HepG2 (cell line): ENCODE data around the gene CACNA1G. TPM values are rescaled to one million over a fixed set of nuclear protein-coding genes. Genes with fewer than 3 reads are reported as not detected.

Experiments
- ATAC-seq: fragments of 200-7000 bp; cut with Tn5 transposase; 3 replicates; pipeline ENCODE4 v1.9.1; 2020; ENCODE audit warnings: mild to moderate bottlenecking, moderate library complexity
- BruUV-seq: library from RNA; stranded (reverse); fragments of 400-500 nt; replicated peaks from 2 replicates; lab custom pipeline; 2021; lab: Mats Ljungman, UMichigan
- CTCF ChIA-PET: fragments of 300-600 bp; formaldehyde crosslinking; extraction: SDS; loops from one replicate; lab custom pipeline; 2021; ENCODE audit warnings: low total read pairs, inconsistent platforms, low intra/inter-chr PET ratio; lab: Yijun Ruan, JAX
- POLR2A ChIA-PET: fragments of 350-600 bp; sonication (Branson Sonifier 250); formaldehyde crosslinking; loops from one replicate; lab custom pipeline; 2020; ENCODE audit warnings: antibody characterized with exemption, inconsistent platforms; lab: Yijun Ruan, JAX
- DNase-seq: peaks from one replicate; pipeline ENCODE4 v3.0.0-alpha.2; 2015; ENCODE audit warnings: low spot score
- FAIRE-seq: peaks from 3 replicates; lab custom pipeline; 2011; peaks lifted over from hg19 to GRCh38; lab: Jason Lieb, UNC
- H2AFZ ChIP-seq: one replicate; pipeline ENCODE4 v1.6.1; 2011; ENCODE audit warnings: low read length, inconsistent platforms
- H3K27ac ChIP-seq: fragments of 300-600 bp; 3 replicates; pipeline ENCODE4 v1.8.0; 2011; ENCODE audit warnings: mixed run types, mild to moderate bottlenecking, mixed read lengths, low read length, inconsistent platforms; ENCODE audit not compliant: insufficient read depth; ENCODE audit errors: extremely low read length
- H3K27me3 ChIP-seq, 2 experiments: fragments of 200-600 bp in 1 of 2; 2 replicates in 1 of 2; 3 replicates in 1 of 2; pipeline versions ENCODE4 v1.6.0 to v1.8.0; 2011; ENCODE audit warnings: low read length in 2 of 2, mild to moderate bottlenecking in 2 of 2, moderate library complexity in 2 of 2, inconsistent platforms in 1 of 2; ENCODE audit not compliant: insufficient read depth in 2 of 2, control insufficient read depth in 1 of 2
- H3K36me3 ChIP-seq, 2 experiments: fragments of 200-600 bp in 1 of 2; replicated peaks in 1 of 2; 2 replicates in 1 of 2; 3 replicates in 1 of 2; pipeline versions ENCODE4 v1.5.1 to v1.8.0; 2011; ENCODE audit warnings: low read length in 2 of 2, inconsistent platforms in 1 of 2; ENCODE audit not compliant: insufficient read depth in 2 of 2, control insufficient read depth in 1 of 2
- H3K4me1 ChIP-seq: 2 replicates; pipeline ENCODE4 v1.5.1; 2012; ENCODE audit warnings: low read length, inconsistent platforms; ENCODE audit not compliant: insufficient read depth
- H3K4me2 ChIP-seq: 2 replicates; pipeline ENCODE4 v1.6.0; 2011; ENCODE audit warnings: low read depth, low read length, inconsistent platforms
- H3K4me3 ChIP-seq, 3 experiments: fragments of 200-600 bp in 1 of 3; sonication (generic), shearing (Covaris generic) in 1 of 3; replicated peaks in 1 of 3; 2 replicates each; pipeline ENCODE4 v1.5.1; 2011 to 2016; ENCODE audit warnings: low read length in 3 of 3, inconsistent platforms in 2 of 3, low read depth in 2 of 3, mild to moderate bottlenecking in 2 of 3, control low read depth in 1 of 3, mixed read lengths in 1 of 3; ENCODE audit not compliant: insufficient read depth in 1 of 3
- H3K79me2 ChIP-seq: one replicate; pipeline ENCODE4 v1.6.1; 2011; ENCODE audit warnings: low read length, inconsistent platforms; ENCODE audit not compliant: insufficient read depth
- H3K9ac ChIP-seq: 2 replicates; pipeline ENCODE4 v1.6.0; 2011; ENCODE audit warnings: mild to moderate bottlenecking, low read depth, low read length, inconsistent platforms; ENCODE audit not compliant: insufficient read depth
- H3K9me3 ChIP-seq: 2 replicates; pipeline ENCODE4 v1.5.1; 2012; ENCODE audit warnings: mild to moderate bottlenecking, low read length
- H4K20me1 ChIP-seq: 2 replicates; pipeline ENCODE4 v1.6.0; 2011; ENCODE audit warnings: inconsistent platforms, mild to moderate bottlenecking, low read length, moderate library complexity; ENCODE audit not compliant: insufficient read depth
- ATF3 ChIP-seq: sonication (generic); formaldehyde crosslinking; IDR thresholded peaks from 2 replicates; pipeline ENCODE4 v1.4.0; 2020; ENCODE audit warnings: missing genetic modification reagents
- ATF6 ChIP-seq: sonication (generic); formaldehyde crosslinking; conservative IDR thresholded peaks from 2 replicates; pipeline ENCODE4 v1.4.0; 2020; ENCODE audit warnings: missing genetic modification reagents
- FOSL2 ChIP-seq: sonication (generic); formaldehyde crosslinking; IDR thresholded peaks from 2 replicates; pipeline ENCODE4 v1.4.0; 2020; ENCODE audit warnings: missing genetic modification reagents
- HIVEP1 ChIP-seq: sonication (generic); formaldehyde crosslinking; IDR thresholded peaks from 2 replicates; pipeline ENCODE4 v1.4.0; 2020; ENCODE audit warnings: mild to moderate bottlenecking, missing genetic modification reagents
- MIER2 ChIP-seq: IDR thresholded peaks from 2 replicates; pipeline ENCODE4 v1.6.1; 2016; ENCODE audit warnings: missing biosample characterization, missing genetic modification reagents
- NFIB ChIP-seq: sonication (generic); formaldehyde crosslinking; IDR thresholded peaks from 2 replicates; pipeline ENCODE4 v1.9.0; 2021; ENCODE audit warnings: missing genetic modification reagents, mild to moderate bottlenecking, borderline replicate concordance
- SIX1 ChIP-seq: sonication (generic); formaldehyde crosslinking; IDR thresholded peaks from 2 replicates; pipeline ENCODE4 v1.4.0; 2020; ENCODE audit warnings: missing genetic modification reagents, borderline replicate concordance
- SNAPC5 ChIP-seq: sonication (generic); formaldehyde crosslinking; IDR thresholded peaks from 2 replicates; pipeline ENCODE4 v1.8.1; 2023; ENCODE audit warnings: mild to moderate bottlenecking, missing genetic modification reagents, borderline replicate concordance
- ZNF160 ChIP-seq: sonication (generic); formaldehyde crosslinking; IDR thresholded peaks from 2 replicates; pipeline ENCODE4 v1.8.0; 2022; ENCODE audit warnings: mild to moderate bottlenecking, inconsistent platforms, missing genetic modification reagents
- ZNF841 ChIP-seq: sonication (generic); formaldehyde crosslinking; IDR thresholded peaks from 2 replicates; pipeline ENCODE4 v1.8.1; 2023; ENCODE audit warnings: missing genetic modification reagents, borderline replicate concordance
- WGBS: methylation state at CpG from one replicate; pipeline ENCODE4 v1.1.6; 2017; ENCODE audit warnings: low lambda C conversion rate; 5-methylcytosine and 5-hydroxymethylcytosine counted together
- in situ Hi-C: cut with HindIII; loops from 2 replicates; pipeline ENCODE4 v1.10.0; 2017; ENCODE audit warnings: low pct_unique_long_range_greater_than_20kb; ENCODE audit not compliant: extremely low pct_ligation_motif_present
- intact Hi-C: fragments of 100-400 bp; cut with micrococcal nuclease; formaldehyde crosslinking; loops from one replicate; pipeline ENCODE4 v1.10.0; 2022; ENCODE audit not compliant: unreplicated experiment
- polyA plus RNA-seq, 8 experiments: library from polyadenylated mRNA; depleted of rRNA in 3 of 8; stranded (reverse) in 7 of 8; unstranded in 1 of 8; fragments of >200 nt; fragmentation: Illumina TruSeq in 4 of 8; extraction: Trizol in 4 of 8; gene quantifications; 2 replicates each; pipeline versions ENCODE4 v1.2.1 to v1.2.3, GENCODE V29; 2011 to 2016; ENCODE audit warnings: low read depth in 4 of 8, missing spikeins in 1 of 8, mixed read lengths in 1 of 8; ENCODE audit not compliant: insufficient read depth in 1 of 8
- total RNA-seq, 5 experiments: library from RNA; depleted of rRNA; stranded (reverse); fragments of >200 nt; fragmentation: Illumina TruSeq; extraction: Trizol; gene quantifications; 2 replicates each; pipeline ENCODE4 v1.2.3, GENCODE V29; 2016; ENCODE audit warnings: low read depth in 1 of 5
- TF ChIP-seq, protein P1 (sequence below): sonication (generic); formaldehyde crosslinking; IDR thresholded peaks from 2 replicates; pipeline ENCODE4 v1.5.0; 2020; ENCODE audit warnings: missing genetic modification reagents, mild to moderate bottlenecking, borderline replicate concordance
- TF ChIP-seq, protein P2 (sequence below), 2 experiments: sonication (generic) in 1 of 2; formaldehyde crosslinking in 1 of 2; IDR thresholded peaks; 2 replicates each; pipeline versions ENCODE4 v1.6.1 to v1.9.0; 2014 to 2022; ENCODE audit warnings: antibody characterized with exemption in 1 of 2, borderline replicate concordance in 1 of 2, inconsistent platforms in 1 of 2, low read depth in 1 of 2, missing genetic modification reagents in 1 of 2

The CACNA1G gene
- total and polyA plus RNA-seq, 2 of the 13 experiments (the other 11 are each of a cell fraction or from before 2014, with no cell fraction given), result 0.02 TPM; not detected in 1

DNA sequence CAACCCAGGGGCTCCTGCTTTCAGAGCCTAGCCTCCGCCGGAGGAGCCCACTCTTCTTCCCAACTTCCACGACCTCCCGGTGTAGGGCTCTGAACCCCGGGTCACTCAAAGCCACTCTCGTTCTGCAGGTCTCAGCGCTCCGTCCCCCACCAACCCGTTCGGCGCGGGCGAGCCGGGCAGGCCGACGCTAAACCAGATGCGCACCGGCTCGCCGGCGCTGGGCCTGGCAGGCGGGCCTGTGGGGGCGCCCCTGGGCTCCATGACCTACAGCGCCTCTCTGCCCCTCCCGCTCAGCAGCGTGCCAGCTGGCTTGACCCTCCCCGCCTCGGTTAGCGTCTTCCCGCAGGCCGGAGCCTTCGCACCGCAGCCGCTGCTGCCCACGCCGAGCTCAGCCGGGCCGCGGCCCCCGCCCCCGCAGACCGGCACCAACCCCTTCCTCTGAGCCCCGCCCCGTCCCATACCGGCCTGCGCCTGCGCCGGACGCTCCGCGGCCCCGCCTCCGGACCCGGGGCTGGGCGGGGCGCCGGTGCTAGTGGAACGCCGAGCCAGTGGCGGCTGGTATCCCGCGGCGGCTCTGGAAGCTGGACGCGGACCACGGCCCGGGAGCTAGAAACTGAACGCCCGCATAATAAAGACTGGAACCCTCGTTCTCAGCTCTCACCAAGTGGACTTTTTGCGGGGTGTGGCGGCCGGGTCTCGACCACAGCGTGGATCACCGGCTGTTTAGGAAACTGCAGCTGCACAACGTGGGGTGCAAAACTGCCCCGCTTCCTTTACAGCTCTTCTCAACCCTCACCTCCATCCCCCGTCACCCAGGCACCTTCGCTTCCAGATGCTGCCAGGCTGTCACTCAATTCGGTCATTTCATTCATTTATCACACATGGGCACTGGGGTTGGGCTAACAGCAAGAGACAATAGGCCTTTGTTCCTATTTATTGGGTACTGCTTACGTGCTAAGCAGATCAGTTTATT lies 18.5 kb upstream of the CACNA1G start:
- FAIRE-seq (no peak), ATAC-seq (peak; percentile 69), DNase-seq (peak; percentile 81)
- TSS peak; percentile 97 for BruUV-seq
- in situ Hi-C loops (loop anchor here (10.0 kb wide), 1 partner anchor 413 kb away; no protein-coding TSS in a partner anchor), intact Hi-C loops (loop anchor here (10.0 kb wide), 1 partner anchor 413 kb away; no protein-coding TSS in a partner anchor)
- Histone ChIP-seq H3K9ac (peak overlapping the region; percentile 95), H3K27me3 (no peaks in the 10 kb centered on the region; a peak in 1 of 5 replicates), H3K4me1 (peaks cover 80% of the 10 kb centered on the region), H3K79me2 (no peaks in the 10 kb centered on the region), H3K36me3 (no peaks in the 10 kb centered on the region), H3K9me3 (no peaks in the 10 kb centered on the region), H4K20me1 (no peaks in the 10 kb centered on the region), H3K4me3 (peak overlapping the region; percentile 73 to 87 (median 78)), H3K4me2 (peak overlapping the region; percentile 97), H2AFZ (peak overlapping the region; percentile 33), H3K27ac (peak overlapping the region; percentile 97)
- WGBS, result 1% methylated on average over 27 of the region's 82 CpGs
- ChIA-PET POLR2A (interaction anchor here (0.6 to 4.2 kb wide), 35 partner anchors 8 to 402 kb away, joined by 3 to 79 read pairs (median 5); partner anchors contain the start of genes CACNA1G, EPN3, LUC7L3 and TOB1), CTCF (no interaction called here)
- TF ChIP-seq MIER2 (CRISPR knock-in tag) (no peak), ATF3 (CRISPR knock-in tag) (peak; percentile 19; the same call in 1 of the 2 replicates), SIX1 (CRISPR knock-in tag) (no peak), FOSL2 (CRISPR knock-in tag) (no peak), ATF6 (no peak), ZNF160 (CRISPR knock-in tag) (0 out of 2 replicates have a peak, but pooled peaks have one; percentile 55), HIVEP1 (CRISPR knock-in tag) (no peak), NFIB (CRISPR knock-in tag) (no peak), ZNF841 (CRISPR knock-in tag) (no peak), SNAPC5 (CRISPR knock-in tag) (no peak)
- TF ChIP-seq, protein P1, sequence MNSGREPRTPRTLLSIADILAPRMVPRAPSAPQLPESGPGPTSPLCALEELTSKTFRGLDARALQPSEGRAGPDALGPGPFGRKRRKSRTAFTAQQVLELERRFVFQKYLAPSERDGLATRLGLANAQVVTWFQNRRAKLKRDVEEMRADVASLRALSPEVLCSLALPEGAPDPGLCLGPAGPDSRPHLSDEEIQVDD (CRISPR knock-in tag), result peak; percentile 67
- TF ChIP-seq, protein P2, sequence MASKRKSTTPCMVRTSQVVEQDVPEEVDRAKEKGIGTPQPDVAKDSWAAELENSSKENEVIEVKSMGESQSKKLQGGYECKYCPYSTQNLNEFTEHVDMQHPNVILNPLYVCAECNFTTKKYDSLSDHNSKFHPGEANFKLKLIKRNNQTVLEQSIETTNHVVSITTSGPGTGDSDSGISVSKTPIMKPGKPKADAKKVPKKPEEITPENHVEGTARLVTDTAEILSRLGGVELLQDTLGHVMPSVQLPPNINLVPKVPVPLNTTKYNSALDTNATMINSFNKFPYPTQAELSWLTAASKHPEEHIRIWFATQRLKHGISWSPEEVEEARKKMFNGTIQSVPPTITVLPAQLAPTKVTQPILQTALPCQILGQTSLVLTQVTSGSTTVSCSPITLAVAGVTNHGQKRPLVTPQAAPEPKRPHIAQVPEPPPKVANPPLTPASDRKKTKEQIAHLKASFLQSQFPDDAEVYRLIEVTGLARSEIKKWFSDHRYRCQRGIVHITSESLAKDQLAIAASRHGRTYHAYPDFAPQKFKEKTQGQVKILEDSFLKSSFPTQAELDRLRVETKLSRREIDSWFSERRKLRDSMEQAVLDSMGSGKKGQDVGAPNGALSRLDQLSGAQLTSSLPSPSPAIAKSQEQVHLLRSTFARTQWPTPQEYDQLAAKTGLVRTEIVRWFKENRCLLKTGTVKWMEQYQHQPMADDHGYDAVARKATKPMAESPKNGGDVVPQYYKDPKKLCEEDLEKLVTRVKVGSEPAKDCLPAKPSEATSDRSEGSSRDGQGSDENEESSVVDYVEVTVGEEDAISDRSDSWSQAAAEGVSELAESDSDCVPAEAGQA (IDR thresholded peaks at IDR 0.05; ENCODE audit: low read depth), result no peak
- TF ChIP-seq, protein P2 (CRISPR knock-in tag; IDR thresholded peaks at IDR 0.05; ENCODE audit: borderline replicate concordance), result no peak
